HCT116 (cell line): ENCODE results near the gene SKI. TPM values are rescaled to one million over a fixed set of nuclear protein-coding genes. Genes with fewer than 3 reads are reported as not detected.

Experiments
- ATAC-seq: fragments of 200-7000 bp; cut with Tn5 transposase; 2 replicates; pipeline ENCODE4 v1.9.1; 2020; ENCODE audit warnings: mild to moderate bottlenecking, moderate library complexity
- BruUV-seq: library from RNA; stranded (reverse); fragments of 400-500 nt; replicated peaks from 2 replicates; lab custom pipeline; 2021; lab: Mats Ljungman, UMichigan
- CTCF ChIA-PET: fragments of 300-600 bp; sonication (Branson Sonifier 250); formaldehyde crosslinking; loops from one replicate; lab custom pipeline; 2021; ENCODE audit warnings: antibody characterized with exemption; lab: Charles Lee
- POLR2A ChIA-PET: fragments of 300-600, 350-600 bp; sonication (Branson Sonifier 250); formaldehyde crosslinking; loops from one replicate; lab custom pipeline; 2021; ENCODE audit warnings: antibody characterized with exemption; lab: Charles Lee
- RAD21 ChIA-PET, 2 experiments: fragments of 300-600 bp; sonication (Branson Sonifier 250); formaldehyde crosslinking; loops; one replicate each; lab custom pipeline; 2023; ENCODE audit warnings: low total read pairs in 2 of 2; ENCODE audit not compliant: uncharacterized antibody in 2 of 2, unreplicated experiment in 2 of 2, low non-redundant PET in 1 of 2; lab: Charles Lee
- DNase-seq: peaks from one replicate; pipeline ENCODE4 v3.0.0-alpha.2; 2010; ENCODE audit warnings: low read depth, low spot score
- H2AFZ ChIP-seq: fragments of 200-600 bp; shearing (Covaris generic), sonication (generic); 2 replicates; pipeline ENCODE4 v1.6.1; 2017; ENCODE audit warnings: low read depth, mixed run types, mixed read lengths, antibody characterized with exemption, low read length; ENCODE audit not compliant: poor library complexity, severe bottlenecking
- H3K27ac ChIP-seq: 2 replicates; pipeline ENCODE4 v1.5.1; 2012; ENCODE audit warnings: low read depth, low read length
- H3K27me3 ChIP-seq: fragments of 200-600 bp; sonication (generic); 2 replicates; pipeline ENCODE4 v1.6.1; 2016; ENCODE audit warnings: mixed run types, low read length, mixed read lengths; ENCODE audit not compliant: insufficient read depth
- H3K36me3 ChIP-seq, 2 experiments: fragments of 200-500 bp in 1 of 2; fragments of 200-600 bp in 1 of 2; sonication (Bioruptor generic) in 1 of 2; sonication (generic) in 1 of 2; 2 replicates each; pipeline versions ENCODE4 v1.5.1 to v1.6.1; 2014 to 2016; ENCODE audit warnings: low read length in 2 of 2, inconsistent platforms in 1 of 2, mixed read lengths in 1 of 2, mixed run types in 1 of 2; ENCODE audit not compliant: insufficient read depth in 2 of 2, control insufficient read depth in 1 of 2
- H3K4me1 ChIP-seq, 2 experiments: fragments of 200-600 bp in 1 of 2; sonication (generic) in 1 of 2; 2 replicates each; pipeline versions ENCODE4 v1.5.1 to v1.6.1; 2012 to 2017; ENCODE audit warnings: low read length in 2 of 2, inconsistent platforms in 1 of 2, mild to moderate bottlenecking in 1 of 2, mixed read lengths in 1 of 2, mixed run types in 1 of 2, moderate library complexity in 1 of 2; ENCODE audit not compliant: insufficient read depth in 2 of 2, control insufficient read depth in 1 of 2
- H3K4me2 ChIP-seq: fragments of 200-600 bp; sonication (generic); 2 replicates; pipeline ENCODE4 v1.6.1; 2017; ENCODE audit warnings: mixed run types, low read length, mixed read lengths
- H3K4me3 ChIP-seq, 2 experiments: fragments of 200-600 bp in 1 of 2; sonication (generic) in 1 of 2; replicated peaks in 1 of 2; 2 replicates each; pipeline ENCODE4 v1.5.1; 2011 to 2016; ENCODE audit warnings: low read length in 2 of 2, control low read depth in 1 of 2, low read depth in 1 of 2, mild to moderate bottlenecking in 1 of 2, mixed read lengths in 1 of 2, mixed run types in 1 of 2
- H3K79me2 ChIP-seq: fragments of 200-600 bp; sonication (generic); 2 replicates; pipeline ENCODE4 v1.6.1; 2017; ENCODE audit warnings: mild to moderate bottlenecking, mixed run types, low read length, moderate library complexity, mixed read lengths; ENCODE audit not compliant: insufficient read depth
- H3K9ac ChIP-seq: fragments of 200-600 bp; sonication (generic); 2 replicates; pipeline ENCODE4 v1.6.1; 2016; ENCODE audit warnings: low read length, mixed read lengths
- H3K9me2 ChIP-seq: fragments of 200-600 bp; sonication (generic), shearing (Covaris generic); 2 replicates; pipeline ENCODE4 v1.6.1; 2017; ENCODE audit warnings: mixed run types, mild to moderate bottlenecking, moderate library complexity; ENCODE audit not compliant: insufficient read depth
- H3K9me3 ChIP-seq, 2 experiments: fragments of 200-500 bp in 1 of 2; fragments of 200-600 bp in 1 of 2; sonication (Bioruptor generic) in 1 of 2; sonication (generic) in 1 of 2; 2 replicates each; pipeline ENCODE4 v1.6.1; 2014 to 2017; ENCODE audit warnings: low read length in 2 of 2, mixed read lengths in 2 of 2, inconsistent platforms in 1 of 2, low read depth in 1 of 2, mild to moderate bottlenecking in 1 of 2, mixed run types in 1 of 2, moderate library complexity in 1 of 2; ENCODE audit not compliant: control insufficient read depth in 1 of 2, insufficient read depth in 1 of 2
- H4K20me1 ChIP-seq: fragments of 200-600 bp; sonication (generic), shearing (Covaris generic); 2 replicates; pipeline ENCODE4 v1.6.1; 2017; ENCODE audit warnings: mixed run types, mild to moderate bottlenecking, moderate library complexity; ENCODE audit not compliant: insufficient read depth
- EZH2phosphoT487 ChIP-seq: fragments of 200-600 bp; IDR thresholded peaks from 2 replicates; pipeline ENCODE4 v1.6.1; 2018; ENCODE audit warnings: antibody characterized with exemption, borderline replicate concordance
- MAX ChIP-seq: IDR thresholded peaks from 2 replicates; pipeline ENCODE4 v1.6.1; 2012
- POLR2A ChIP-seq: IDR thresholded peaks from 2 replicates; pipeline ENCODE4 v1.7.0; 2011; ENCODE audit warnings: borderline replicate concordance; ENCODE audit not compliant: insufficient read depth, insufficient read length; ENCODE audit errors: extremely low read depth
- REST ChIP-seq: IDR thresholded peaks from 2 replicates; pipeline ENCODE4 v1.6.1; 2012; ENCODE audit warnings: low read depth
- ZNF274 ChIP-seq: fragments of 200-500 bp; sonication (Bioruptor generic); IDR thresholded peaks from 2 replicates; pipeline ENCODE4 v1.6.1; 2014; ENCODE audit warnings: mild to moderate bottlenecking, low read depth, low read length, inconsistent platforms
- intact Hi-C: fragments of 100-400 bp; cut with micrococcal nuclease; formaldehyde crosslinking; loops from 2 replicates; pipeline ENCODE4 v1.10.0; 2022
- total RNA-seq: library from RNA; stranded (reverse); gene quantifications from one replicate; pipeline ENCODE4 v1.2.1, GENCODE V29; 2021; ENCODE audit not compliant: unreplicated experiment

SKI gene
- total RNA-seq, 1 experiment from 2014 or later = 56.2 TPM

GRCh38 chr1:2343023-2343935 lies 115.2 kb downstream of the SKI start:
- DNase-seq = no peak
- no peaks in the 10 kb centered on the region for H3K9me2 ChIP-seq
- no peak overlapping the region for H2AFZ ChIP-seq
- no peaks in the 10 kb centered on the region for H3K79me2 ChIP-seq
- ChIA-PET POLR2A (no interaction called here), RAD21 (no interaction called here), CTCF (no interaction called here)
- no peak overlapping the region for H3K27ac ChIP-seq
- no peak overlapping the region for H3K4me2 ChIP-seq
- intact Hi-C loops = no loop called here
- no peaks in the 10 kb centered on the region for H4K20me1 ChIP-seq
- H3K4me1 ChIP-seq = no peaks in the 10 kb centered on the region
- H3K9me3 ChIP-seq = no peaks in the 10 kb centered on the region
- BruUV-seq = no TSS peak
- no peak for TF ChIP-seq ZNF274
- no peak for TF ChIP-seq REST
- no peak for TF ChIP-seq POLR2A
- no peak for TF ChIP-seq MAX
- no peak for TF ChIP-seq EZH2phosphoT487
- ATAC-seq = no peak
- no peaks in the 10 kb centered on the region for H3K36me3 ChIP-seq
- no peaks in the 10 kb centered on the region for H3K27me3 ChIP-seq
- H3K9ac ChIP-seq = no peak overlapping the region
- no peak overlapping the region for H3K4me3 ChIP-seq
